Muscle of back (tissue), 11 donors: Measurements from ENCODE around the gene DTNB. TPM values are rescaled to one million over a fixed set of nuclear protein-coding genes. Genes with fewer than 3 reads are reported as not detected.

Experiments
- DNase-seq, 3 donors: peaks; one replicate each; pipeline versions ENCODE4 v3.0.0 to v3.0.0-alpha.2; 2013
- polyA plus RNA-seq, 10 donors: library from polyadenylated mRNA; unstranded; fragments of 120-200 nt; gene quantifications; one replicate each; pipeline ENCODE4 v1.2.1, GENCODE V29; 2013; ENCODE audit not compliant: insufficient read length in 10 of 10

The DTNB gene
- polyA plus RNA-seq, 10 donors: 3.5 to 9.1 (median 5.5) TPM

- DNase-seq: peak; percentile 63 to 94 (median 88)
These were observed 331.5 kb downstream of the DTNB start, which contains the start of gene DNMT3A for GRCh38 chr2:25341753-25342371. DNMT3A (minus strand) TSS chr2:25341925; CDS start chr2:25313984, 27,941 bp downstream.

- DNase-seq: peak in 2 of 3 donors; percentile 53 to 57
These were observed 332.2 kb downstream of the DTNB start for GRCh38 chr2:25341011-25341727.

GRCh38 chr2:25340181-25340921 is 333.0 kb downstream of the DTNB start:
- peak in 2 of 3 donors; percentile 69 to 76 for DNase-seq

DNA sequence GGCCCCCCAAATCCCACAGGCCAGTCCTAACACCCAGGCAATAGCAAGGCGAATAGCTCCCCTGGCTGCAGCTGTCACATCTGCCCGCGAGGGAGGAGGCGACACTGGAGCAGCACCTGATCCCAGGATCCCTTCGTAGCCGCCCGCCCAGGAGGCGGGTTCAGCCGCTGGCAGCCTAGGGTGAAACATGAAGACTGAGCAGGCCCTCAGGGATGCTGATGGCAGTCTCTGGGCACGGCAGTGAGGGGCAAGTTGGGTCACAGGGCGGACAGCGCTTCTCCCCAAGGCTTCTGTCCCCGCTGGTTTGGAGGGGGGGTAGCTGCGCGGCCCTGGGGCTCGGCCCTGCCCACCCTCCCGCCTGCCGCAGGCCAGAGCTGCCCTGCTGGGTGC is 333.6 kb downstream of the DTNB start:
- peak in 2 of 3 donors; percentile 20 to 55 for DNase-seq

GRCh38 chr2:25339211-25339674 is 334.1 kb downstream of the DTNB start:
- DNase-seq: peak in 2 of 3 donors; percentile 34 to 56

- DNase-seq: no peak
These were observed 335.0 kb downstream of the DTNB start for GRCh38 chr2:25338401-25338800.

- no peak for DNase-seq
These were observed 335.5 kb downstream of the DTNB start for GRCh38 chr2:25337891-25338290.

- DNase-seq: no peak
These were observed 336.1 kb downstream of the DTNB start for GRCh38 chr2:25337276-25337675.

DNA sequence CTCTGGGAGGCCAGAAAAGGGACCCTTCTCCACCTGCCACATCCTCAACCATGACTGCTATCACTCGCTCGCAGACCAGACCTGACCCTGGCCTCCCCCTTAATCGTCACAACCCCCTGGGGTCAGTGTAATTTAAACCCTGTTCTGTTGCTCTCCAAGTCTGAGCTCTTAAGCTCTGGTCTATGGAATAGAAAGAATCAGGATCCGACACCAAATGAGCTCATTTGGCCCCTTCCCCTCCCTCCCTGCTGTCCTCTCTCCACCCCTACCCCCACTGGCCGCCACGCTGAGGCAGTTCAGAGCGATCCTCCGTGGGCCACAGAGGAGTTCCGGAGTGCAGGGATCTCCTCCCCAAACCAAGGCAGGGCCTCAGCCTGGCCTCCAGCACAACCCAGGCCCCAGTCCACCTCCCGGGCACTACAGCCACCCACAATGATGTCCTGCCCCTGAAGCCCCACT is 337.0 kb downstream of the DTNB start:
- peak in 2 of 3 donors; percentile 40 to 71 for DNase-seq

- DNase-seq: no peak
These were observed 337.4 kb downstream of the DTNB start for GRCh38 chr2:25335971-25336370.

DNA sequence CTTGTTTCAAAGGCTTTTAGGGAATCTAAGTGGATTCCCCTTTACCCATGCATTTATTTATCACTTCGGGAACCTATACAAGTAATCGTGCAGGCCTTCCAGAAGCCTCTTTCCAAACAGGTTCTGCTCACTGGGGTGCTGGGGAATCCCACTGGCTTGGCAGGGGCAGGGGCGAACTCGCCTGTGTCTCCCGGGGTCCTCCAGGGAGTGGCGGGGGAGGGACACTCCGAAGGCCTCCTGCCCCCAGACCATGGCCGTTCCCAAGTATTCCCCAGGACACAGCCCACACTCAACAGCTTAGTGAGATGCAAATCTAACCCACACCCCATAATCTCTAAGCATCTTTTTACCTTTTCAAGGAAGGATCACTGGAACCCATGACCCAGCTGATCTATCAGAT is 338.2 kb downstream of the DTNB start:
- DNase-seq: no peak

DNA sequence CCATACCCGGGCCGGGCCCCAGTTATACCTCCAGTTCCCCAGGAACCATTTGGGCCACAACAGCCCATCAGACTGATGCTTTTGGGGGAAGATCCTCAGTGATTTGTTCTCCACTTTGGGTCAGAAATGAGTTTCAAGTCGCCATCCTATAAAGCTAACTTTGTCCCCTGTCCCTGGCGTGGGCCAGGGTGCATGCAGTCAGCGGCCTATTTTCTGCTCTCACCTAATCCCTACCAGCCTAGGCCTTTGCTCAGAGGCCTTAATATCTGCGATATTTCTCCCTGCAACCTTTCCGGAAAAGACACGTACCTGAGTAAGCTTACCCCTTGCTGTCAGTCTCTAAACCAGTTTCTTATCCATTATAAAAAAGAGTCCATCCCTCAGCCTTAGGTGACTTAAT is 338.9 kb downstream of the DTNB start:
- DNase-seq: no peak

GRCh38 chr2:25333981-25334380 is 339.4 kb downstream of the DTNB start:
- DNase-seq: no peak

GRCh38 chr2:25332571-25332970 is 340.8 kb downstream of the DTNB start:
- no peak for DNase-seq

DNA sequence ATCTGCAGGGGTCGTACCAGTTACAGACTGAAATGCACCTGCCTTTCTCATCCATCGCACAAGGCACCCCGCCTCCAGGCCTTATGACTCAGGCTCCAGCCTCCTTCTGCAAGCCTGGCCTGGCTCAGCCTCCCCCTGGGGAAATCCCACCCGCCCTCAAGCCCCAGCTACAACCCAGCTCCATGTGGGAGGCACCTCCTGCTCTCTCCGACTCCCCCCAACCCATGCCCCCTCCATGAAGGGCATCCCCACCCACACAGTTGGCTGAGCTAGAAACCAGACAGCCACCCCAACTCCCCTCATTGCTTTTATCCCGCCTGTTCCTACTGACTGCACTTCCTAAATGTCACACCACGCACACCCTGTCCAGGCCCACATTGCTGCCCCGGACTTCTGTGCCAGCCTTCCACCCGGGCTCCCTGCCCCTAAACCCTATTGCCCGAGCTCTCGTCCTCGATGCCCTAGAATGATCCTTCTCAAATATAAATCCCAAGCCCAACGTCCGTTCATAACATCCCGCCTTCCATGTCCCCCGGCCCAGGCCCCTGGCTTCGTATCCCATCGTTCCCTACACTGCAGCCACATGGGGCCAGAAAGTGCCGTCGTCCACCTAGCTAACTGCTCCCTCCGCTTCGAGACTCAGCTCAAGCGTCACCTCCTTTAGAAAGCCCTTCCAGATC is 341.6 kb downstream of the DTNB start:
- no peak for DNase-seq

GRCh38 chr2:25330937-25331336 is 342.4 kb downstream of the DTNB start:
- DNase-seq: no peak

DNA sequence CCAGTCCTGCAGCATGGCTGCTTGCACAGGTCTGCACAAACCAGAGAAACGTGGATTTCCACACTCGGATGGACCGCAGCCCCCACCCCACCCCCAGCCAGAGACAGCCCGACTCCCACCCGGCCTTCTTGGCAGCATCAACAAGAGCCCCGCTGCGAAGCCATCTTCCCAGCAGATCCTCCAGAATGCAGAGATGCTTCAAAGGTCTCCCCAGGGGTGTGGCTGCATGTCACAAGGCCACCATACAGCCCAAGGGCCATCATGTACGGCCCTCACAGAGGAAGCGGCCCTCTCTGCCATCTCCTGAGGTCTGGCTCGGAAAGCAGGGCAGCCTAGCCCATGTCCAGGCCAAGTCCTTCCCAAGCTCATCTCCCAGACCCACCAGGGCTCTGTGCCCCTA is 343.1 kb downstream of the DTNB start:
- no peak for DNase-seq

DNA sequence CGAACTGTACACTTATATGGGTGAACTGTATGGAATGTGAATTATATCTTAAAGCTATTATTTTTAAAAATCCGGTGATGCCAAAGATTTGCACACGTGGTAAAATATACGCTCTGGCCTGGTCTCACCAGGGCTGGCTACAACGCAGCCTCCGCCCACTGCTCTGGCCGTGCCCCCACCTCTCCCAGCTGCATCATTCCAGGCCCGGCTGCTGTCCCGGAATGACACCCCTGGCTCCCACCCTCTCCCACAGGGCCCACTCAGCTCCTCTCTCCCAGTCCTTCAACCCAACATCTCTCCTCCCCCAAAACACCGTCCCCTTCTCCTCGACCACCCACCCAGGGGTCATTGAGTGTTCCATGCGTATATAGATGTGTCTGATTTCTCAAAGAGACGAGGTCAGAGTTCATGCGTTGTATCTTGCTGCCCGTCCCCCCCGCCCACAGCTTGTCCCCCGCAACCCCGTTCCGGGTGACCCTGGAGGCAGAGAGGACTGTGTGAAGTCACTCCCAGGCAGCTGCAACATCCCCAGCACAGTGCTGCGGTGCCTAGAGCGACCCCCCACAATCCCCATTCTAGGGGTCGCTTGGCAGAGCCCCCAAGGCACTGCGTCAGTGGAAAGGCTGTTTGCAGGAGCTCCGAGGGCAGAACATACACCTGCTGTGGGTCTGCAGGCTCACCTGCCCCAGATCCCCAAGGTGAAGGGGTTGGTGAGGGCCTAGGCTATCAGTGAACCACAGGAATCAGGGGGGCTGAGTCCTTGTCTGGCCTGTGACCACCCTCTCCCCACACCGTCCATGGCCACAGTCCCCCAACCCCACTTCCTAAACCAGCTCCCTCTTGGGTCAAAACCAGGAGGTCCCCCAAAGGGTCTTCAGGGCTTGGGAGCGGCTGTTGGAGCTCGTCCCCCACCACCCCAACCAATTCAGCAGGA is 345.0 kb downstream of the DTNB start:
- no peak for DNase-seq
